ENCODE measurements around the gene AKR1C1. TPM values are rescaled to one million over a fixed set of nuclear protein-coding genes. Genes with fewer than 3 reads are reported as not detected.
"Not testable (repeated sequence)": the region's sequence is repeated elsewhere in the genome, so short reads cannot be mapped to it uniquely, and the experiment has no call there.

Gene AKR1C1
- total RNA-seq, 2 donors from 2014 or later, result 0.62 to 1.6 TPM

- Histone ChIP-seq H3K9ac (ENCODE audit: extremely low read depth, low read length, poor library complexity, severe bottlenecking) (no peak overlapping the region), H3K27me3 (ENCODE audit: control insufficient read depth, insufficient read depth, low read length, poor library complexity, severe bottlenecking) (no peaks in the 10 kb centered on the region), H3K9me3 (ENCODE audit: control insufficient read depth, low read length) (no peaks in the 10 kb centered on the region), H3K4me3 (ENCODE audit: low read length) (no peak overlapping the region), H3K4me1 (ENCODE audit: control insufficient read depth, insufficient read depth, low read length) (no peaks in the 10 kb centered on the region), H3K27ac (ENCODE audit: low read depth, low read length) (no peak overlapping the region), H3K36me3 (ENCODE audit: control insufficient read depth, insufficient read depth, low read length) (no peaks in the 10 kb centered on the region)
- H3K4me3 Mint-ChIP-seq, result no peak overlapping the region
- 93 to 95% methylated on average over 3 to 4 of the region's 5 CpGs for WGBS, 2 experiments (ENCODE audit: insufficient coverage in 1 of 2, insufficient read length in 1 of 2)
- no peaks in the 10 kb centered on the region for H3K9me3 Mint-ChIP-seq
- no peaks in the 10 kb centered on the region for H3K27me3 Mint-ChIP-seq (ENCODE audit: insufficient read depth)
- H3K36me3 Mint-ChIP-seq (ENCODE audit: low read depth), result no peaks in the 10 kb centered on the region
- no peak for DNase-seq
- H3K27ac Mint-ChIP-seq, result no peak overlapping the region
- no peak for TF ChIP-seq CTCF (conservative IDR thresholded peaks at IDR 0.05)
- H3K4me1 Mint-ChIP-seq, result peaks cover 1% of the 10 kb centered on the region
Observed at GRCh38 chr10:4998671-4999070, 35.5 kb downstream of the AKR1C1 start.

DNA sequence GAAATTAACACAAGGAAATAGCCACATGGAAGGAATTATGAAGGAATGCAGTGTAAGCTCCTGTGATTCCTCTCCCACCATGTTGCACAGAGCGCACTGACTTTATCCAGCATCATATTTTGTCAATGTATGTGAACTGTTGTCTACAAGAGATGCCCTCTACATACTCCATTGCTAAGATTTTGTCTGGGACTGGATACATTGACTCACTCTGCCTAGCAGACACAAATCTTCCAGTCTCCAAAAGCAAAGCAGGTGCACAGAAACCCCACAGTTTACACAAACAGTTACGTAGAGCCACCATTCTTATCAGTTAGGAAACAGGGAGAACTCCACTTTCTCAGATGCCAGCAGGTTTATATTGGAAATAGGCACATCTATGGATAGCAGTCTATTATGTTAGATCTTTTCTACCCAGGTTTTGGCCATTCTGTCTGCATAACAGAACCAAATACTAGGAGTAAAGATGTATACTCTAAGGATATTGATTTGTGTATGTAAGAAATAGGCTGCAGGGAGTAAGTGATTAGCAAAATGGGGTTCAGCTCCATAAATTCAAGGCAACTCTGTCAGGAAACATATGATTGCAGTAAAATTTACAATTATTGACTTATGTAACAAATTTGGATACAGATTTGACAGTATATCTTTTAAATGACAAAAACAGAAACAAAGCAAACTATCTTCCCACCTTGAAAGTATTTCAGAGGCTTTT lies 39.0 kb downstream of the AKR1C1 start:
- no peak overlapping the region for H3K9ac ChIP-seq (ENCODE audit: extremely low read depth, low read length, poor library complexity, severe bottlenecking)
- no peaks in the 10 kb centered on the region for H3K36me3 ChIP-seq (ENCODE audit: control insufficient read depth, insufficient read depth, low read length)
- no peaks in the 10 kb centered on the region for H3K27me3 ChIP-seq (ENCODE audit: control insufficient read depth, insufficient read depth, low read length, poor library complexity, severe bottlenecking)
- Mint-ChIP-seq H3K4me1 (peaks cover 1% of the 10 kb centered on the region), H3K36me3 (ENCODE audit: low read depth) (no peaks in the 10 kb centered on the region), H3K27me3 (ENCODE audit: insufficient read depth) (no peaks in the 10 kb centered on the region), H3K9me3 (no peaks in the 10 kb centered on the region), H3K4me3 (no peak overlapping the region), H3K27ac (no peak overlapping the region)
- WGBS, 2 experiments (ENCODE audit: insufficient coverage in 1 of 2, insufficient read length in 1 of 2), result 100% methylated on average over 1 to 2 of the region's 2 CpGs
- H3K9me3 ChIP-seq (ENCODE audit: control insufficient read depth, low read length), result no peaks in the 10 kb centered on the region
- H3K27ac ChIP-seq (ENCODE audit: low read depth, low read length), result no peak overlapping the region
- TF ChIP-seq CTCF (conservative IDR thresholded peaks at IDR 0.05), result no peak
- no peak for DNase-seq
- no peak overlapping the region for H3K4me3 ChIP-seq (ENCODE audit: low read length)
- no peaks in the 10 kb centered on the region for H3K4me1 ChIP-seq (ENCODE audit: control insufficient read depth, insufficient read depth, low read length)

GRCh38 chr10:5003127-5004029 lies 40.2 kb downstream of the AKR1C1 start, which contains the start of gene AKR1C2:
Gene AKR1C2 (minus strand): TSS chr10:5003857. CDS start chr10:5003835, 22 bp downstream.
- not testable (repeated sequence) for H3K36me3 ChIP-seq (ENCODE audit: control insufficient read depth, insufficient read depth, low read length); H3K4me1 ChIP-seq (ENCODE audit: control insufficient read depth, insufficient read depth, low read length); H3K9me3 Mint-ChIP-seq; H3K9me3 ChIP-seq (ENCODE audit: control insufficient read depth, low read length); DNase-seq; H3K27me3 ChIP-seq (ENCODE audit: control insufficient read depth, insufficient read depth, low read length, poor library complexity, severe bottlenecking); H3K4me3 Mint-ChIP-seq; H3K36me3 Mint-ChIP-seq (ENCODE audit: low read depth); H3K4me1 Mint-ChIP-seq; H3K27ac Mint-ChIP-seq; H3K27ac ChIP-seq (ENCODE audit: low read depth, low read length); H3K27me3 Mint-ChIP-seq (ENCODE audit: insufficient read depth); H3K4me3 ChIP-seq (ENCODE audit: low read length); H3K9ac ChIP-seq (ENCODE audit: extremely low read depth, low read length, poor library complexity, severe bottlenecking)
- 81% methylated on average over 4 of the region's 10 CpGs; no CpG with 5 or more reads in 1 of the 2 experiments for WGBS, 2 experiments (ENCODE audit: insufficient coverage in 1 of 2, insufficient read length in 1 of 2)

- H3K27ac Mint-ChIP-seq; H3K27me3 Mint-ChIP-seq (ENCODE audit: insufficient read depth); H3K4me1 ChIP-seq (ENCODE audit: control insufficient read depth, insufficient read depth, low read length); H3K36me3 Mint-ChIP-seq (ENCODE audit: low read depth); H3K9me3 ChIP-seq (ENCODE audit: control insufficient read depth, low read length); H3K9ac ChIP-seq (ENCODE audit: extremely low read depth, low read length, poor library complexity, severe bottlenecking); H3K9me3 Mint-ChIP-seq; H3K27ac ChIP-seq (ENCODE audit: low read depth, low read length); H3K4me3 Mint-ChIP-seq; H3K27me3 ChIP-seq (ENCODE audit: control insufficient read depth, insufficient read depth, low read length, poor library complexity, severe bottlenecking); DNase-seq; H3K4me3 ChIP-seq (ENCODE audit: low read length); H3K4me1 Mint-ChIP-seq; H3K36me3 ChIP-seq (ENCODE audit: control insufficient read depth, insufficient read depth, low read length): not testable (repeated sequence)
- 0% methylated on average over 1 of the region's 1 CpG; no CpG with 5 or more reads in 1 of the 2 experiments for WGBS, 2 experiments (ENCODE audit: insufficient coverage in 1 of 2, insufficient read length in 1 of 2)
Observed at GRCh38 chr10:5004030-5004385, 40.8 kb downstream of the AKR1C1 start.

- H3K27ac Mint-ChIP-seq; H3K9ac ChIP-seq (ENCODE audit: extremely low read depth, low read length, poor library complexity, severe bottlenecking); DNase-seq; H3K36me3 Mint-ChIP-seq (ENCODE audit: low read depth); H3K4me3 ChIP-seq (ENCODE audit: low read length); H3K27me3 ChIP-seq (ENCODE audit: control insufficient read depth, insufficient read depth, low read length, poor library complexity, severe bottlenecking); H3K27me3 Mint-ChIP-seq (ENCODE audit: insufficient read depth); H3K27ac ChIP-seq (ENCODE audit: low read depth, low read length); H3K9me3 ChIP-seq (ENCODE audit: control insufficient read depth, low read length); H3K4me1 ChIP-seq (ENCODE audit: control insufficient read depth, insufficient read depth, low read length); H3K4me1 Mint-ChIP-seq; H3K36me3 ChIP-seq (ENCODE audit: control insufficient read depth, insufficient read depth, low read length); H3K9me3 Mint-ChIP-seq; H3K4me3 Mint-ChIP-seq: not testable (repeated sequence)
Observed at GRCh38 chr10:5004501-5004900, 41.3 kb downstream of the AKR1C1 start.

Data from endodermal cell (in vitro differentiated cells).